Prostate gland (tissue), 2 donors: ENCODE data around the gene SLC44A2. TPM values are rescaled to one million over a fixed set of nuclear protein-coding genes. Genes with fewer than 3 reads are reported as not detected.

Experiments
- DNase-seq: peaks from one replicate; pipeline ENCODE4 v3.0.0-alpha.2; 2019; ENCODE audit warnings: low spot score
- H3K27ac ChIP-seq, 2 donors: fragments of 200-600 bp; sonication (generic); 2 replicates each; pipeline ENCODE4 v1.5.1; 2017 to 2019
- H3K27me3 ChIP-seq: fragments of 200-600 bp; sonication (generic); replicated peaks from 2 replicates; pipeline ENCODE4 v1.5.1; 2019; ENCODE audit not compliant: insufficient read depth
- H3K36me3 ChIP-seq, 2 donors: fragments of 200-600 bp; sonication (generic); 1 replicate in 1 of 2; 2 replicates in 1 of 2; pipeline versions ENCODE4 v1.5.1 to v1.8.1; 2017 to 2019
- H3K4me1 ChIP-seq: fragments of 200-600 bp; sonication (generic); replicated peaks from 2 replicates; pipeline ENCODE4 v1.5.1; 2019
- H3K4me3 ChIP-seq, 2 donors: fragments of 200-600 bp; sonication (generic); 2 replicates each; pipeline ENCODE4 v1.5.1; 2017 to 2019
- H3K9me3 ChIP-seq: fragments of 200-600 bp; sonication (generic); 2 replicates; pipeline ENCODE4 v1.5.1; 2017
- CTCF ChIP-seq, 4 experiments: fragments of 200-600 bp in 2 of 4; fragments of 450-650 bp in 2 of 4; sonication (generic) in 2 of 4; IDR thresholded peaks; 1 replicate in 3 of 4; 2 replicates in 1 of 4; pipeline ENCODE4 v1.5.1; 2016 to 2019; ENCODE audit warnings: antibody characterized with exemption in 4 of 4, mild to moderate bottlenecking in 2 of 4, moderate library complexity in 2 of 4
- POLR2A ChIP-seq: fragments of 450-650 bp; IDR thresholded peaks from one replicate; pipeline ENCODE4 v1.6.1; 2016; ENCODE audit warnings: antibody characterized with exemption, mild to moderate bottlenecking
- POLR2AphosphoS5 ChIP-seq: sonication (generic); formaldehyde crosslinking; IDR thresholded peaks from one replicate; pipeline ENCODE4 v1.6.1; 2017; ENCODE audit warnings: antibody characterized with exemption
- WGBS: methylation state at CpG from one replicate; pipeline ENCODE4 v1.1.5; 2018; 5-methylcytosine and 5-hydroxymethylcytosine counted together
- intact Hi-C: fragments of 100-400 bp; cut with DNase I; formaldehyde crosslinking; loops from one replicate; pipeline ENCODE4 v1.14.2; 2022
- total RNA-seq, 2 donors: library from RNA; depleted of rRNA; stranded (reverse); fragments of >200 nt; gene quantifications; one replicate each; pipeline ENCODE4 v1.1.0, GENCODE V29; 2016

The SLC44A2 gene
- total RNA-seq, 2 donors from 2014 or later, result 91.1 to 402 TPM

- no peaks in the 10 kb centered on the region for H3K27me3 ChIP-seq
- H3K27ac ChIP-seq, result no peak overlapping the region
- H3K4me1 ChIP-seq, result peaks cover 5% of the 10 kb centered on the region
- DNase-seq, result no peak
- H3K36me3 ChIP-seq, result no peaks in the 10 kb centered on the region
- H3K9me3 ChIP-seq, result no peaks in the 10 kb centered on the region
- WGBS, result 49% methylated on average over 12 of the region's 12 CpGs
- TF ChIP-seq POLR2A (no peak), CTCF (IDR thresholded peaks at IDR 0.05) (no peak), POLR2AphosphoS5 (no peak)
- intact Hi-C loops, result no loop called here
- H3K4me3 ChIP-seq, result no peak overlapping the region
Measured at GRCh38 chr19:10646456-10647159, 21.3 kb downstream of the SLC44A2 start.

GRCh38 chr19:10648360-10648759 lies 23.0 kb downstream of the SLC44A2 start:
- intact Hi-C loops, result no loop called here
- Histone ChIP-seq H3K4me3 (no peak overlapping the region), H3K36me3 (no peaks in the 10 kb centered on the region), H3K9me3 (no peaks in the 10 kb centered on the region), H3K27ac (no peak overlapping the region), H3K4me1 (peaks cover 3% of the 10 kb centered on the region), H3K27me3 (no peaks in the 10 kb centered on the region)
- TF ChIP-seq POLR2AphosphoS5, result no peak
- TF ChIP-seq CTCF (IDR thresholded peaks at IDR 0.05), result no peak
- TF ChIP-seq POLR2A, result no peak
- WGBS, result over 99% methylated on average over 4 of the region's 4 CpGs
- DNase-seq, result no peak

GRCh38 chr19:10651851-10652250 lies 26.5 kb downstream of the SLC44A2 start:
- 75% methylated on average over 4 of the region's 4 CpGs for WGBS
- H3K27me3 ChIP-seq, result no peaks in the 10 kb centered on the region
- intact Hi-C loops, result loop anchor here (5.0 kb wide), 1 partner anchor 40 kb away; no protein-coding TSS in a partner anchor
- peaks cover 7% of the 10 kb centered on the region for H3K4me1 ChIP-seq
- no peak overlapping the region for H3K27ac ChIP-seq
- H3K9me3 ChIP-seq, result no peaks in the 10 kb centered on the region
- no peak for DNase-seq
- no peak for TF ChIP-seq CTCF (IDR thresholded peaks at IDR 0.05)
- TF ChIP-seq POLR2AphosphoS5, result no peak
- TF ChIP-seq POLR2A, result no peak
- H3K36me3 ChIP-seq, result no peaks in the 10 kb centered on the region
- no peak overlapping the region for H3K4me3 ChIP-seq

GRCh38 chr19:10653482-10653731 lies 28.1 kb downstream of the SLC44A2 start:
- TF ChIP-seq POLR2AphosphoS5 (no peak), CTCF (IDR thresholded peaks at IDR 0.05) (no peak), POLR2A (no peak)
- WGBS, result 0% methylated on average over 11 of the region's 18 CpGs
- Histone ChIP-seq H3K27ac (peak overlapping the region; percentile 98 to 99), H3K4me1 (peaks cover 7% of the 10 kb centered on the region), H3K9me3 (no peaks in the 10 kb centered on the region), H3K36me3 (no peaks in the 10 kb centered on the region), H3K27me3 (no peaks in the 10 kb centered on the region), H3K4me3 (peak overlapping the region; percentile 85 to 100)
- DNase-seq, result no peak
- intact Hi-C loops, result loop anchor here (5.0 kb wide), 1 partner anchor 39 kb away; no protein-coding TSS in a partner anchor
